HG02943 (cell line): Measurements from ENCODE around the gene TERT.
A peak's percentile ranks its signal among the peaks of the same experiment; 100 is the strongest.
"Not testable (repeated sequence)": the region's sequence is repeated elsewhere in the genome, so short reads cannot be mapped to it uniquely, and the experiment has no call there.

Experiments used
- ATAC-seq: cut with Tn5 transposase; IDR thresholded peaks from one replicate; pipeline ENCODE4 v1.9.1; 2021; ENCODE audit warnings: mild to moderate bottlenecking, low read depth, moderate library complexity; ENCODE audit not compliant: unreplicated experiment

The TERT gene

DNA sequence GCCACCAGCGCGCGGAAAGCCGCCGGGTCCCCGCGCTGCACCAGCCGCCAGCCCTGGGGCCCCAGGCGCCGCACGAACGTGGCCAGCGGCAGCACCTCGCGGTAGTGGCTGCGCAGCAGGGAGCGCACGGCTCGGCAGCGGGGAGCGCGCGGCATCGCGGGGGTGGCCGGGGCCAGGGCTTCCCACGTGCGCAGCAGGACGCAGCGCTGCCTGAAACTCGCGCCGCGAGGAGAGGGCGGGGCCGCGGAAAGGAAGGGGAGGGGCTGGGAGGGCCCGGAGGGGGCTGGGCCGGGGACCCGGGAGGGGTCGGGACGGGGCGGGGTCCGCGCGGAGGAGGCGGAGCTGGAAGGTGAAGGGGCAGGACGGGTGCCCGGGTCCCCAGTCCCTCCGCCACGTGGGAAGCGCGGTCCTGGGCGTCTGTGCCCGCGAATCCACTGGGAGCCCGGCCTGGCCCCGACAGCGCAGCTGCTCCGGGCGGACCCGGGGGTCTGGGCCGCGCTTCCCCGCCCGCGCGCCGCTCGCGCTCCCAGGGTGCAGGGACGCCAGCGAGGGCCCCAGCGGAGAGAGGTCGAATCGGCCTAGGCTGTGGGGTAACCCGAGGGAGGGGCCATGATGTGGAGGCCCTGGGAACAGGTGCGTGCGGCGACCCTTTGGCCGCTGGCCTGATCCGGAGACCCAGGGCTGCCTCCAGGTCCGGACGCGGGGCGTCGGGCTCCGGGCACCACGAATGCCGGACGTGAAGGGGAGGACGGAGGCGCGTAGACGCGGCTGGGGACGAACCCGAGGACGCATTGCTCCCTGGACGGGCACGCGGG is at the start of gene TERT:
Gene TERT (minus strand): TSS at position 234 of the 815 bp plus-strand sequence. CDS start 79 bp downstream, at position 155.
- no peak for ATAC-seq

DNA sequence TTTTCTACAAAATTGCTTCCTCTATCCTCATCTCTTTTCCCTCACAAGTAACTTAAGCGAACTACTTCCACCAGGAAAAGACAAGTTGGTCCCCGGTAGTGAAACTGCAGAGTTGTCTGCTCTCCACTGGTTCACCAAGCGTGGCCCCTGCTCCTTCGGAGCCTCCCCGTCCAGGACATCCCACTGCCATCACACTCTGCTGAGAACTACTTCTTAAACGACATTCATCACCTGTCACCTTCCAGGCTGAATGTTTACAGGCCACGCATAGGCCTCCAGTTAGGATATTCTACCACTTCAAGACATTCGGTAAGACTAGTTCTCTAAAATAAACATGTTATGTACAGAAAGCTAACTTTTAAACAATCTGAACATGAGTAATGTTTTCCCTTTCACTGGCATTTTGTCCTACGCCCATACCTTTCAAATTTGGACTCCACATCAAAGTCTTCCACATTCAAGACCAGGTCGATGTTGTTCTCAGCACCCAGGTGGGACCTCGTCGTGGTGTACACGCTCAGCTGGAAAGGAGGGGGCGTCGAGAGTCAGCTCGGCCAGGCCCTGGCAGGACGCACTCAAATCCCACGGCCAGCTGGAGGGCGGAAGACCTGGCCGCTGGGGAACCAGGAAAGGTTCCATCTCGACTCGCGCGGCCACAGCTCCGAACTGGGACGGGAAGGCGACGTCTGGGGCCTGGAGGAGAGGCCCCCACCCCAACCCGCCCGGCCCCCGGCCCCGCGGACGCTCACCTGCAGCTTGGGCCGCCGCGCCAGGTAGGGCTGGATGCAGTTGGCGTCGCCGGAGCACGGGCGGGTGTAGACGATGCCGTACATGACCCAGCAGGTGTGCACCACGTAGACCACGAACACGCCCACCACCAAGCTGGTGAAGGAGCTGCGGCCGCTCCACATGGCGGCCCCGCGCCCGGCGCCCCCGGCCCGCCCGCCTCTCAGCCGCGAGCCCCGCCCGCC is 49.3 kb upstream of the TERT start:
- peak; percentile 9 for ATAC-seq

GRCh38 chr5:1343315-1343751 is 48.5 kb upstream of the TERT start:
- ATAC-seq, result no peak

DNA sequence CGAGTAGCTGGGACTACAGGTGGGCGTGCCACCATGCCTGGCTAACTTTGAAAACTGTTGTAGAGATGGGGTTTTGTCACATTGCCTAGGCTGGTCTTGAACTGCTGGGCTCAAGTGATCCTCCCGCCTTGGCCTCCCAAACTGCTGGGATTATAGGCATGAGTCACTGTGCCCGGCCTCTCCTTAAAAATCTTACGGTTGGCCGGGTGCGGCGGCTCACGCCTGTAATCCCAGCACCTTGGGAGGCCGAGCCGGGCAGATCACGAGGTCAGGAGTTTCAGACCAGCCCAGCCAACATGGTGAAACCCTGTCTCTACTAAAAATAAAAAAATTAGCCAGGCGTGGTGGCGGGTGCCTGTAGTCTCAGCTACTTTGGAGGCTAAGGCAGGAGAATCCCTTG is 47.8 kb upstream of the TERT start:
- ATAC-seq, result not testable (repeated sequence)

- no peak for ATAC-seq
Observed at GRCh38 chr5:1342268-1342667, 47.4 kb upstream of the TERT start.

- no peak for ATAC-seq
Observed at GRCh38 chr5:1341863-1342262, 47.0 kb upstream of the TERT start.

DNA sequence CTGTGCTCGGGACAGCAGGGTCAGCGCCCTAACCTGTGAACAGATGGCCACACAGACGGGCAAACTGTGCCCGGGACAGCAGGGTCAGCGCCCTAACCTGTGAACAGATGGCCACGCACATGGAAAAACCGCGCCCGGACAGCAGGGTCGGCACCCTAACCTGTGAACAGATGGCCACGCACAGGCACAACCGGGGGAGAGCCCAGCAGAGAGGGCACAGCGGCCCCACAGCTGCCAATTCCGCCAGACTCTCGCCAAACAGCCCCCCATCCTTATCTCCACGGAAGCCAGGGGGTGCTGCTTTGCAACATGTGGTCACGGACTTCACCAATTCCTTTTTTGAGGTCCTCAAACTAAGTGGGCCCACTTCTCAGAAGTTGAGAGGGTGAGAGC is 44.9 kb upstream of the TERT start:
- ATAC-seq, result not testable (repeated sequence)

DNA sequence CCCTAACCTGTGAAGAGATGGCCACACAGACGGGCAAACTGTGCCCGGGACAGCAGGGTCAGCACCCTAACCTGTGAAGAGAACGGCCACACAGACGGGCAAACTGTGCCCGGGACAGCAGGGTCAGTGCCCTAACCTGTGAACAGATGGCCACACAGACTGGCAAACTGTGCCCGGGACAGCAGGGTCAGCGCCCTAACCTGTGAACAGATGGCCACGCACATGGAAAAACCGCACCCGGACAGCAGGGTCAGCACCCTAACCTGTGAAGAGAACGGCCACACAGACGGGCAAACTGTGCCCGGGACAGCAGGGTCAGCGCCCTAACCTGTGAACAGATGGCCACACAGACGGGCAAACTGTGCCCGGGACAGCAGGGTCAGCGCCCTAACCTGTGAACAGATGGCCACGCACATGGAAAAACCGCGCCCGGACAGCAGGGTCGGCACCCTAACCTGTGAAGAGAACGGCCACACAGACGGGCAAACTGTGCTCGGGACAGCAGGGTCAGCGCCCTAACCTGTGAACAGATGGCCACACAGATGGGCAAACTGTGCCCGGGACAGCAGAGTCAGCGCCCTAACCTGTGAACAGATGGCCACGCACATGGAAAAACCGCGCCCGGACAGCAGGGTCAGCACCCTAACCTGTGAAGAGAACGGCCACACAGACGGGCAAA is 44.4 kb upstream of the TERT start:
- ATAC-seq, result not testable (repeated sequence)

DNA sequence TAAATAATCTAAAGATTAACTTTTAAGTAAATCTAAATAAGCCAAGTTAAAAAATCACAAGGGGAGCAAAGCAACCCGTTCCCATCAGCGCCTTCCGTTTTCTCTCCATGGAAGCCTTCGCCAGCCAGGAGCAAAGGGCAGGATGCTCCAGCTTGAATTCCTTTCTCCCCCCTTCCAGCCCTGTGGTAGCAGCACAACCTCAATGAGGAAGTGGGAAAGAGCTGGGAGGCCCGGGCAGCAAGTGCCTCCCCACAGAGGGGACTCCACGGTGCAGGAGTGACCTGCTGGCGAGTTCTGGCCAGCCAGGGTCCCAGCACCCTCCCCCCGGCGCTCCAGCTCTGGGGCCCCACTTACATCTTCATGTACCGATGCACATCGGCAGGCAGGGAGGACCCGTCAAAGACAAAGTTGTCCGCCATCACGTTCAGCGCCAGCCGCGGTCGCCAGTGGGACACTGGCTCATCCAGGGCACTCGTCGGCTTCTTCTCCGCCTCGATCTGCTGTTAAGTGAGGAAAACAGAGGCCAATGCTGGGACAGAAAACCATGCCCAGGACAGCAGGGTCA is 43.7 kb upstream of the TERT start:
- no peak for ATAC-seq

GRCh38 chr5:1338196-1338490 is 43.3 kb upstream of the TERT start:
- no peak for ATAC-seq

- ATAC-seq, result no peak
Observed at GRCh38 chr5:1337489-1338195, 42.8 kb upstream of the TERT start.

GRCh38 chr5:1336749-1337488 is 42.1 kb upstream of the TERT start:
- ATAC-seq, result no peak

DNA sequence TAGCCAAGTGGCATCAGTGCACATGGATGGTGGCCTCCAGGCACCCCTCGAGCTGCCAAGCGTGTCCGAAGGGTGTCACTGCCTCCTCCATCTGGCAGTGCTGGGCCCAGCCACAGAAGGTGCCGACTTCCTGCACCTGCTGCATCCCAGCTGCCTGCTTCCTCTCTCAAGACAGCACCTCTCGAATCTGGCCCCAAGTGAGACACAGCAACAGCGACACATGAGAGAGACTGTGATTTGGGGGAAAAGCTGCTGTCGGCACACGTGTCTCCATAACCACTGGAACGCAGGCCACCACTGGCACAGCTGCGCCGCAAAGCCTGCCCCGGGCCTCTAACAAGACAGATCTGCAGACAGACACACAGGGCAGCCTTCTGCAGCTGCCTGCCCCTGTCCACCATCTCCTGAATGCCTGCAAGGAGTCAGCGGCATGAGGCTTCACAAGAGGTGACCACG is 41.3 kb upstream of the TERT start:
- ATAC-seq, result no peak

- ATAC-seq, result no peak
Observed at GRCh38 chr5:1335540-1336095, 40.8 kb upstream of the TERT start.

DNA sequence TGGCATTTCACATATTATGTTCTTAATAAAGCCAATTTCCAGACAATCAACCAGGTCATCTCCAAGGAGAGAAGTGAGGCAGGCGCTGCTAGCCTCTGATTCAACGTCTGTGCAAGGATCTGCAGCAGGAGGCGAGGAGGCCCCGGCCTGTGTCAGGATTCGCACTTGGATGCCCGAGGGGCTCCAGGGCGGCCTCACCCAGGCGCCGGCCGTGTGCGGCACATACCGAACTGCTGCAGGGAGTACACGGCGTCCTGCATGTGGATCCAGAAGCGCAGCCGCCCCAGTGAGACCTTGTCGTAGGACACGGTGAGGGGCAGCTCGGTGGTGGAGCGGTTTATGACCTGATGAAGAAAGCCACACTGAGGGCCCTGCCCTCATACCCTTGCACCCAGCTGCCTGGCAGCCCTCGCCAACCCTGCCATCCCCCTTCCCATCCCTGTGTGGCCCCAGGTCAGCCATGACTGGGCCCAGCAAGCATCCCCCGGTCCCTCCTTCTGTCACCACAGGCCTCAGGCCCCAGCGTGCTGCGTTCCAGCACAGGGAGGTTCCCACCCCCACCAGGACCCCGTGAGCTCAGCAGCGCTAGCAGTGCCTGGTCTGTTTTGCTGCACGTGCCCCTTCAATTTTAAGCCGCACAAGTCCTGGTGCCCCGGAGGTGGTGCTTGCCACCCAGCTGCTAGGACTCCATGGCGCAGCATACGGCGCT is 40.1 kb upstream of the TERT start:
- ATAC-seq, result no peak

DNA sequence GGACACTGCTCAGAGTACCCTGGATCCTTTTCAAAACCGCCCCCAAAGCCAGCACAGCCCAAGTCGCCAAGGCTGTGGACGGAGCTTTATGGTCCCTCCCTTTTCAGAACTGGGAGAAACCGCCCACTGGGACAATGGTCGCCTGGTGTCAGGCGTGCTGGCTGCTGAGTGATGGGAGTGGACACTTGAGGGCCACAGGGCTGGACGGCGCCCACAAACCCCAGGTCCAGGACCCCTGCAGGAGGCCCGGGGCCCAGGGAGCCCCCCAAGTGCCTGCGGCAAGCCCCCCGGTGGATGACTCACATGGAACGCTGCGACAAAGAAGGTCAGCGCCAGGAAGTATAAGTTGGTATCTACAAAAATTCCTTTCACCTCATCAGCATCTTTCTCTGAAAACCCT is 39.1 kb upstream of the TERT start:
- ATAC-seq, result no peak

DNA sequence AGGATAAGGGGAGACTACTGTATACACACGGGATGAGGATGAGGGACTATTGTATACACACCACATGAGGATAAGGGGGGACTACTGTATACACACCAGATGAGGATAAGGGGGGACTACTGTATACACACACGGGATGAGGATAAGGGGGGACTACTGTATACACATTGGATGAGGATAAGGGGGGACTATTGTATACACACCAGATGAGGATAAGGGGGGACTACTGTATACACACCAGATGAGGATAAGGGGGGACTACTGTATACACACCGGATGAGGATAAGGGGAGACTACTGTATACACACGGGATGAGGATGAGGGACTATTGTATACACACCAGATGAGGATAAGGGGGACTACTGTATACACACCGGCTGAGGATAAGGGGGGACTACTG is 38.4 kb upstream of the TERT start:
- ATAC-seq, result not testable (repeated sequence)

GRCh38 chr5:1332461-1333001 is 37.7 kb upstream of the TERT start:
- ATAC-seq, result no peak
